ENCODE measurements around the gene TNIK. TPM values are rescaled to one million over a fixed set of nuclear protein-coding genes. Genes with fewer than 3 reads are reported as not detected.

TNIK gene
- total RNA-seq, 1 donor from 2014 or later, result 15.5 TPM

DNA sequence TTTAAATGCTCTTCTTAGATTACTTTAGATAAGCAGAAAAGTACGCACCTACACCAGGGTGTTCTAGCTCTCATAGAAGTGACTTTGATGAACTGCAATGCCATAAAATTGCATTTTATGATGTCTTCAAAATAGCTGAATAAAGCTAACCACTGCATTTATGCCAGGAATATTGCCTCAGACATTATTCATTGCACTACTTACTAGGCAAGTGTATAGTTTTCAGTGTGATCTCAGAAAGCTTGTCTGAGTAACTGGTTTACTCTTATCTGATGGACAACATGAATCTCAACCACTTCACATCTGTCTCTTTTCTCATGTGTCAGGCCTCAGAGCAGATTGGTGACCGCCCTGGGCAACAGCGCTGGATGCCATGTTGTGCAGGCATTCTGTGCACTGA is 314.4 kb downstream of the TNIK start:
- Mint-ChIP-seq H3K27me3 (ENCODE audit: unreplicated experiment) (no peaks in the 10 kb centered on the region), H3K27ac (ENCODE audit: unreplicated experiment) (no peak overlapping the region), H3K9me3 (ENCODE audit: unreplicated experiment) (peaks cover 11% of the 10 kb centered on the region), H3K36me3 (ENCODE audit: unreplicated experiment) (peaks cover 10% of the 10 kb centered on the region), H3K4me3 (ENCODE audit: unreplicated experiment) (no peak overlapping the region), H3K4me1 (ENCODE audit: unreplicated experiment) (peaks cover 31% of the 10 kb centered on the region)
- no peak for DNase-seq (ENCODE audit: extremely low spot score, unreplicated experiment)
- no peak for TF ChIP-seq CTCF (IDR thresholded peaks at IDR 0.05)

DNA sequence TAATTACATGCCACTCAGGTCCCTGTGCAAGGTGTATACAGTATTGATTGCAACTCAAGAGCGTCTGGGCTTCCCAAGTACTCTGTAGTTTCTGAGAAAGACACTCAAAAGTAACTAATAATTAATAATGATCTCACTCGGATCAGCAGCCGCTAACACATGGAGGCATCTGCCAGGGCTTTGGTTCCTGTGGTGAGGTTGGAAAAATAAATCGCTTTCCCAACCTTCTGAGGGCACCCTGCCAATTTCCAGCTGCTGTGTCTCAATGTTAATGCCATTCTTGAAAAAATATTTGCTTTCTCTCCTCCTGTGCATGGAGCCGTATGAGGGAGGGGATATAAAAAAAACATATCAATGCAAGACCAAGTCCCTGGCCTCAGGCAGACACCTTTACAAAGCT is 317.2 kb downstream of the TNIK start:
- Mint-ChIP-seq H3K36me3 (ENCODE audit: unreplicated experiment) (peaks cover 12% of the 10 kb centered on the region), H3K27me3 (ENCODE audit: unreplicated experiment) (no peaks in the 10 kb centered on the region), H3K9me3 (ENCODE audit: unreplicated experiment) (peaks cover 11% of the 10 kb centered on the region), H3K4me3 (ENCODE audit: unreplicated experiment) (peak overlapping the region; percentile 16), H3K4me1 (ENCODE audit: unreplicated experiment) (peaks cover 24% of the 10 kb centered on the region), H3K27ac (ENCODE audit: unreplicated experiment) (peak overlapping the region; percentile 89)
- DNase-seq (ENCODE audit: extremely low spot score, unreplicated experiment), result peak; percentile 92
- TF ChIP-seq CTCF (IDR thresholded peaks at IDR 0.05), result no peak

- TF ChIP-seq CTCF (IDR thresholded peaks at IDR 0.05), result no peak
- no peak overlapping the region for H3K27ac Mint-ChIP-seq (ENCODE audit: unreplicated experiment)
- peaks cover 16% of the 10 kb centered on the region for H3K36me3 Mint-ChIP-seq (ENCODE audit: unreplicated experiment)
- H3K4me3 Mint-ChIP-seq (ENCODE audit: unreplicated experiment), result no peak overlapping the region
- peaks cover 33% of the 10 kb centered on the region for H3K4me1 Mint-ChIP-seq (ENCODE audit: unreplicated experiment)
- no peak for DNase-seq (ENCODE audit: extremely low spot score, unreplicated experiment)
- peaks cover 11% of the 10 kb centered on the region for H3K9me3 Mint-ChIP-seq (ENCODE audit: unreplicated experiment)
- no peaks in the 10 kb centered on the region for H3K27me3 Mint-ChIP-seq (ENCODE audit: unreplicated experiment)
Observed at GRCh38 chr3:171140246-171140645, 320.0 kb downstream of the TNIK start.

DNA sequence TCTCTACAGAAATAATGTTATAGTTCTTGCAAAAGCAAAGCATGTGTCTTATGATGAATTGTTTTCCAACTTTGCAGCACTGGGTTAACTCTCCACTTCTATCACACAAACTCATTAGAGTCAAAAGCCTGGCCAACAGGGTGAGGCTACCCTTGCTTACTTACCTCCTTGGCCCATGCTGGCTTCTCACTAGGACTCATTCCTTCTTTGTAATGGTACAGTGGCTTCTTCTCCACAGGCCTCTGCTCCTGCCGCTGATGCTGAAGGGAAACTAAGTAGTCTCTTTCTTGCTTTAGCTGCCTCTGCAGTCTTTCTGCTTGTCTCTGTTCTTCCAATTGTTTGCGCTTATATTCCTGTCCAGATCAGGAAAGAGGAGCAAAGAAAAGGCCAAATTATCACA is 322.2 kb downstream of the TNIK start:
- no peak for TF ChIP-seq CTCF (IDR thresholded peaks at IDR 0.05)
- H3K27ac Mint-ChIP-seq (ENCODE audit: unreplicated experiment), result no peak overlapping the region
- H3K4me3 Mint-ChIP-seq (ENCODE audit: unreplicated experiment), result no peak overlapping the region
- peaks cover 41% of the 10 kb centered on the region for H3K4me1 Mint-ChIP-seq (ENCODE audit: unreplicated experiment)
- DNase-seq (ENCODE audit: extremely low spot score, unreplicated experiment), result no peak
- H3K9me3 Mint-ChIP-seq (ENCODE audit: unreplicated experiment), result no peaks in the 10 kb centered on the region
- H3K36me3 Mint-ChIP-seq (ENCODE audit: unreplicated experiment), result peaks cover 16% of the 10 kb centered on the region
- H3K27me3 Mint-ChIP-seq (ENCODE audit: unreplicated experiment), result no peaks in the 10 kb centered on the region

DNA sequence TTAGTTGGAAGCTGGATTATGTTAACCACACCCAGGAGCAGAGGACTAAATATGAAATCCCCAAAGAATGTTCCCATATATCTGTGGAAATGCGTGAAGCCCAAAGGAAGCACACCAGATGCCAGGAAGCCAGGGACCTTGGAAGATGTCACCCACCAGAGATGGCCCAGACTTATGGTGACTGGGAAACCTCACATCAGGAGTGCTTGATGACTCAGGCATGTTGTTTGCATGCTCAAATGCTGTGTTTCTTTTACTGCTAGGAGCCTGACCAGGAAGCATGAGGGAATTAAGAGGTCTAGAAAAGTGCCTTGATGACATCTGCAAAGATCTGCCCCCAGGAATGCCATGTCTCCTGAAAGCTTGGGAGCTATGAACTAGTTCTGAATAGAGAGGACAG is 324.7 kb downstream of the TNIK start:
- peaks cover 16% of the 10 kb centered on the region for H3K36me3 Mint-ChIP-seq (ENCODE audit: unreplicated experiment)
- DNase-seq (ENCODE audit: extremely low spot score, unreplicated experiment), result no peak
- H3K4me3 Mint-ChIP-seq (ENCODE audit: unreplicated experiment), result no peak overlapping the region
- H3K27ac Mint-ChIP-seq (ENCODE audit: unreplicated experiment), result peak overlapping the region; percentile 55
- H3K4me1 Mint-ChIP-seq (ENCODE audit: unreplicated experiment), result peaks cover 32% of the 10 kb centered on the region
- no peaks in the 10 kb centered on the region for H3K9me3 Mint-ChIP-seq (ENCODE audit: unreplicated experiment)
- no peak for TF ChIP-seq CTCF (IDR thresholded peaks at IDR 0.05)
- no peaks in the 10 kb centered on the region for H3K27me3 Mint-ChIP-seq (ENCODE audit: unreplicated experiment)
